GM04503 (cell line): ENCODE data around the gene MAP7D2.
"Not testable (repeated sequence)": the region's sequence is repeated elsewhere in the genome, so short reads cannot be mapped to it uniquely, and the experiment has no call there.

Experiments
- DNase-seq: peaks from one replicate; pipeline ENCODE4 v3.0.0-alpha.2; 2012; ENCODE audit warnings: low read depth

The MAP7D2 gene

GRCh38 chrX:20116577-20117240 is at the start of gene MAP7D2:
Gene MAP7D2, minus strand, starts transcription at chrX:20116907. Its CDS starts 28 bp downstream, at chrX:20116879.
- no peak for DNase-seq

- not testable (repeated sequence) for DNase-seq
Measured at GRCh38 chrX:20162516-20162915, 45.8 kb upstream of the MAP7D2 start.

GRCh38 chrX:20159797-20160385 is 43.2 kb upstream of the MAP7D2 start:
- DNase-seq: no peak

GRCh38 chrX:20151689-20152088 is 35.0 kb upstream of the MAP7D2 start:
- no peak for DNase-seq

GRCh38 chrX:20149326-20149725 is 32.6 kb upstream of the MAP7D2 start:
- no peak for DNase-seq

- no peak for DNase-seq
Measured at GRCh38 chrX:20147561-20147960, 30.9 kb upstream of the MAP7D2 start.

- no peak for DNase-seq
Measured at GRCh38 chrX:20144491-20144890, 27.8 kb upstream of the MAP7D2 start.

- DNase-seq: no peak
Measured at GRCh38 chrX:20143561-20143960, 26.9 kb upstream of the MAP7D2 start.

- no peak for DNase-seq
Measured at GRCh38 chrX:20143111-20143510, 26.4 kb upstream of the MAP7D2 start.

GRCh38 chrX:20141281-20142220 is 24.8 kb upstream of the MAP7D2 start, which contains the start of gene EIF1AX:
Gene EIF1AX, minus strand, starts transcription at chrX:20141838. Its CDS starts 198 bp downstream, at chrX:20141640.
- peak; percentile 94 for DNase-seq

- no peak for DNase-seq
Measured at GRCh38 chrX:20140420-20140819, 23.7 kb upstream of the MAP7D2 start.

GRCh38 chrX:20139966-20140365 is 23.3 kb upstream of the MAP7D2 start:
- peak; percentile 89 for DNase-seq

GRCh38 chrX:20135944-20136343 is 19.2 kb upstream of the MAP7D2 start:
- DNase-seq: no peak

GRCh38 chrX:20132666-20133065 is 16.0 kb upstream of the MAP7D2 start:
- DNase-seq: no peak

GRCh38 chrX:20130357-20130756 is 13.7 kb upstream of the MAP7D2 start:
- DNase-seq: no peak

- no peak for DNase-seq
Measured at GRCh38 chrX:20129547-20129946, 12.8 kb upstream of the MAP7D2 start.

GRCh38 chrX:20128670-20129069 is 12.0 kb upstream of the MAP7D2 start:
- DNase-seq: no peak

- DNase-seq: not testable (repeated sequence)
Measured at GRCh38 chrX:20127440-20127839, 10.7 kb upstream of the MAP7D2 start.

- DNase-seq: not testable (repeated sequence)
Measured at GRCh38 chrX:20126833-20127232, 10.1 kb upstream of the MAP7D2 start.

- DNase-seq: no peak
Measured at GRCh38 chrX:20124964-20125363, 8.3 kb upstream of the MAP7D2 start.

- no peak for DNase-seq
Measured at GRCh38 chrX:20118065-20118824, 1.5 kb upstream of the MAP7D2 start.

GRCh38 chrX:20116087-20116576 is 575 bp downstream of the MAP7D2 start:
- DNase-seq: no peak
